MM.1S (cell line): ENCODE data around the gene ZNF778.

Experiments used
- EZH2 ChIP-seq: fragments of 300-600 bp; sonication (generic); optimal IDR thresholded peaks from 2 replicates; pipeline ENCODE3; 2017; ENCODE audit warnings: low read depth, mild to moderate bottlenecking, antibody characterized with exemption, low read length, mixed read lengths
- TF ChIP-seq, protein P1 (sequence below): fragments of 300-600 bp; sonication (generic); IDR thresholded peaks from 2 replicates; pipeline ENCODE4 v1.5.1; 2016; ENCODE audit warnings: antibody characterized with exemption, low read length, mixed read lengths

DNA sequence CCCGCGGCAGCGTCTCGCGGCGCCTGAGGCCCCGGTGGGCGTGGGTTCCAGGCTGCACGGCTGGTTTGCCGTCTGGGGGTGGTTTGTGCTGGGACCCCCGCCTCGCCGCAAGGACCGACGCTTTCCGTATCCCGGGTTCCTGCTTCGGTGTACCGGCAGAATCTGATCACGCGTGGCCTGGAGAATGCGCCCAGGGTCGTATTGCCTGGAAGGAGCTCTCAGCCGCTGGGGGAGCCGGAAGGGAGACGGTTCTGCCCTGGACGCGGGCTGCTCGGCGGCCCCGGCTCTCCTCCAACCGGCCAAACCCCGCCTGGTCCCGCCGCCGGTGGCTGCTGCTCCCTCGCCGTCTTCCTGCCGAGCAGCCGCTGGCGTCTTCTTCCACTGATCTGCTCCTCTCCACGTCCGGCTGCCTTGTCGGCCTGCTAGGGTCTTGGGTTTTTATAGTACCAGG is 39.8 kb downstream of the ZNF778 start:
- TF ChIP-seq, protein P1, sequence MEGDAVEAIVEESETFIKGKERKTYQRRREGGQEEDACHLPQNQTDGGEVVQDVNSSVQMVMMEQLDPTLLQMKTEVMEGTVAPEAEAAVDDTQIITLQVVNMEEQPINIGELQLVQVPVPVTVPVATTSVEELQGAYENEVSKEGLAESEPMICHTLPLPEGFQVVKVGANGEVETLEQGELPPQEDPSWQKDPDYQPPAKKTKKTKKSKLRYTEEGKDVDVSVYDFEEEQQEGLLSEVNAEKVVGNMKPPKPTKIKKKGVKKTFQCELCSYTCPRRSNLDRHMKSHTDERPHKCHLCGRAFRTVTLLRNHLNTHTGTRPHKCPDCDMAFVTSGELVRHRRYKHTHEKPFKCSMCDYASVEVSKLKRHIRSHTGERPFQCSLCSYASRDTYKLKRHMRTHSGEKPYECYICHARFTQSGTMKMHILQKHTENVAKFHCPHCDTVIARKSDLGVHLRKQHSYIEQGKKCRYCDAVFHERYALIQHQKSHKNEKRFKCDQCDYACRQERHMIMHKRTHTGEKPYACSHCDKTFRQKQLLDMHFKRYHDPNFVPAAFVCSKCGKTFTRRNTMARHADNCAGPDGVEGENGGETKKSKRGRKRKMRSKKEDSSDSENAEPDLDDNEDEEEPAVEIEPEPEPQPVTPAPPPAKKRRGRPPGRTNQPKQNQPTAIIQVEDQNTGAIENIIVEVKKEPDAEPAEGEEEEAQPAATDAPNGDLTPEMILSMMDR, result no peak
- TF ChIP-seq EZH2, result no peak
